ENCODE measurements around the gene SMCO1. TPM values are rescaled to one million over a fixed set of nuclear protein-coding genes. Genes with fewer than 3 reads are reported as not detected.

Gene SMCO1
- polyA plus RNA-seq, 2 of the 4 experiments (the other 2 are of a cell fraction) = not detected

DNA sequence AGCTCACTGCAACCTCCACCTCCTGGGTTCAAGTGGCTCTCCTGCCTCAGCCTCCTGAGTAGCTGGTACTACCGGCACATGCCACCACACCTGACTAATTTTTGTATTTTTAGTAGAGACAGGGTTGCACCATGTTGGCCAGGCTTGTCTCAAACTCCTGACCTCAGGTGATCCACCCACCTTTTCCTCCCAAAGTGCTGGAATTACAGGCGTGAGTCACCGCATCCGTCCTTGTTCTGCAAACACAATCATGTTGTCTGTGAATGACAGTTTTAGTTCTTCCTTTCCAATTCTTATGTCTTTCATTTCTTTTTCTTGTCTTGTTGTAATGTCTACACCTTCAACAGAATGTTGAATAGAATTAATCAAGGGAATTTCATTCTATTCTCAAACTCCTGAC is 16.3 kb upstream of the SMCO1 start:
- Histone ChIP-seq H3K9me3 (no peaks in the 10 kb centered on the region), H3K4me1 (peaks cover 9% of the 10 kb centered on the region), H3K27ac (no peak overlapping the region), H3K4me3 (no peak overlapping the region), H3K4me2 (no peak overlapping the region)
- DNase-seq (ENCODE audit: low read depth in 1 of 2, low spot score in 1 of 2) (no peak), FAIRE-seq (no peak), ATAC-seq (no peak)
- WGBS (ENCODE audit: missing lambda C conversion rate) = 94% methylated on average over 4 of the region's 4 CpGs
- CTCF ChIA-PET = no interaction called here
- POLR2A ChIA-PET = no interaction called here
- TF ChIP-seq JUNB (IDR thresholded peaks at IDR 0.05) = no peak
- no peak for TF ChIP-seq TFCP2L1 (CRISPR knock-in tag; IDR thresholded peaks at IDR 0.05)
- TF ChIP-seq JUN (IDR thresholded peaks at IDR 0.05) = no peak
- no peak for TF ChIP-seq ZNF302 (CRISPR knock-in tag; IDR thresholded peaks at IDR 0.05)
- no peak for TF ChIP-seq MYC (IDR thresholded peaks at IDR 0.05; ENCODE audit: borderline replicate concordance, low read length)
- TF ChIP-seq ZFP36 (IDR thresholded peaks at IDR 0.05; ENCODE audit: borderline replicate concordance, partially characterized antibody) = no peak

DNA sequence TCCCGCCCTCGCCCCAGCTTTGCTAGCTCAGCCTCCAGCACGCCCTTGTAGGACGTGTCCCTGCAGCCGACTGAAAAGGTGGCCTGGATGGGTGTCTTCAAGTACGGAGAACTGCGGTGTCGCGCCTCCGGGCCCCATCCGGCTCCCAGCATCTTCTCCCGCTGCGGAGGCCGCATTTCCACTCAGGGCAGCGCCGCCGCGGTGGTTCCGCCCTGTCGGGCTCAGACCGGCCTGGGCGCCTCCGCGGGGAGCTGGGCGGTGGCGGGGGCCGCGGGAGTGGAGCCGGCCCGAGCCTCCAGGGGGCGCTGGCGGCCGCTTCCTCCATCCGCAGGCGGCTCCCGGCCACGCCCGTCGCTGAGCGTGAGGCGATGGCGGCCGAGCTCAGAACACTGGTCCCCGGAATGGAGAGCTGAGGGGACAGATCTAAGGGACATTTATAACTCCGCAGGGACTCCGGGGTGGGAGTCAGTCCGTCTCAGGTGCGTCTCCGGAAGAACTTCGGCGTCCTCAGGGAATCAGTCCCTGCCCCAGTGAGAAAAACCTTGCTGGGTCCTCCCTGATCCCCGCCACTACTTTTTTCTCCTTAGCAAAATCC is 13.6 kb upstream of the SMCO1 start:
- 10% methylated on average over 11 of the region's 52 CpGs for WGBS (ENCODE audit: missing lambda C conversion rate)
- peak overlapping the region; percentile 85 for H3K4me2 ChIP-seq
- CTCF ChIA-PET = interaction anchor here (0.5 to 3.4 kb wide), 34 partner anchors 8 to 833 kb away, joined by 3 to 26 read pairs (median 4); partner anchors contain the start of genes FBXO45, SMCO1, UBXN7 and WDR53
- H3K27ac ChIP-seq = peak overlapping the region; percentile 91 to 99
- H3K4me1 ChIP-seq = peaks cover 9% of the 10 kb centered on the region
- peak overlapping the region; percentile 53 for H3K4me3 ChIP-seq
- TF ChIP-seq, protein P1, sequence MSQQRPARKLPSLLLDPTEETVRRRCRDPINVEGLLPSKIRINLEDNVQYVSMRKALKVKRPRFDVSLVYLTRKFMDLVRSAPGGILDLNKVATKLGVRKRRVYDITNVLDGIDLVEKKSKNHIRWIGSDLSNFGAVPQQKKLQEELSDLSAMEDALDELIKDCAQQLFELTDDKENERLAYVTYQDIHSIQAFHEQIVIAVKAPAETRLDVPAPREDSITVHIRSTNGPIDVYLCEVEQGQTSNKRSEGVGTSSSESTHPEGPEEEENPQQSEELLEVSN (IDR thresholded peaks at IDR 0.05; ENCODE audit: borderline replicate concordance, low read depth) = peak; percentile 60; the same call in 1 of the 2 replicates
- TF ChIP-seq RAD21 (conservative IDR thresholded peaks at IDR 0.05 in 1 of 2, IDR thresholded peaks at IDR 0.05 in 1 of 2) = peak; percentile 22 to 61; a peak in 4 of 5 replicates
- TF ChIP-seq MAX (IDR thresholded peaks at IDR 0.05) = peak; percentile 44
- no peak for TF ChIP-seq FOXS1 (CRISPR knock-in tag; IDR thresholded peaks at IDR 0.05)
- peak; percentile 47; the same call in 2 of the 3 replicates for TF ChIP-seq SMC3 (IDR thresholded peaks at IDR 0.05)
- TF ChIP-seq, protein P2, sequence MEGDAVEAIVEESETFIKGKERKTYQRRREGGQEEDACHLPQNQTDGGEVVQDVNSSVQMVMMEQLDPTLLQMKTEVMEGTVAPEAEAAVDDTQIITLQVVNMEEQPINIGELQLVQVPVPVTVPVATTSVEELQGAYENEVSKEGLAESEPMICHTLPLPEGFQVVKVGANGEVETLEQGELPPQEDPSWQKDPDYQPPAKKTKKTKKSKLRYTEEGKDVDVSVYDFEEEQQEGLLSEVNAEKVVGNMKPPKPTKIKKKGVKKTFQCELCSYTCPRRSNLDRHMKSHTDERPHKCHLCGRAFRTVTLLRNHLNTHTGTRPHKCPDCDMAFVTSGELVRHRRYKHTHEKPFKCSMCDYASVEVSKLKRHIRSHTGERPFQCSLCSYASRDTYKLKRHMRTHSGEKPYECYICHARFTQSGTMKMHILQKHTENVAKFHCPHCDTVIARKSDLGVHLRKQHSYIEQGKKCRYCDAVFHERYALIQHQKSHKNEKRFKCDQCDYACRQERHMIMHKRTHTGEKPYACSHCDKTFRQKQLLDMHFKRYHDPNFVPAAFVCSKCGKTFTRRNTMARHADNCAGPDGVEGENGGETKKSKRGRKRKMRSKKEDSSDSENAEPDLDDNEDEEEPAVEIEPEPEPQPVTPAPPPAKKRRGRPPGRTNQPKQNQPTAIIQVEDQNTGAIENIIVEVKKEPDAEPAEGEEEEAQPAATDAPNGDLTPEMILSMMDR (IDR thresholded peaks at IDR 0.05) = peak; percentile 79
- peak; percentile 60 for TF ChIP-seq POLR2A (IDR thresholded peaks at IDR 0.05; ENCODE audit: low read length)
- peak; percentile 56; the same call in 1 of the 2 replicates for TF ChIP-seq PHF8 (IDR thresholded peaks at IDR 0.05; ENCODE audit: borderline replicate concordance, low read depth)
- peak in 1 of 2 experiments; percentile 53; a peak in 2 of 5 replicates for TF ChIP-seq JUN (IDR thresholded peaks at IDR 0.05)
- TF ChIP-seq RFX5 (IDR thresholded peaks at IDR 0.05) = no peak
- TF ChIP-seq, protein P3, sequence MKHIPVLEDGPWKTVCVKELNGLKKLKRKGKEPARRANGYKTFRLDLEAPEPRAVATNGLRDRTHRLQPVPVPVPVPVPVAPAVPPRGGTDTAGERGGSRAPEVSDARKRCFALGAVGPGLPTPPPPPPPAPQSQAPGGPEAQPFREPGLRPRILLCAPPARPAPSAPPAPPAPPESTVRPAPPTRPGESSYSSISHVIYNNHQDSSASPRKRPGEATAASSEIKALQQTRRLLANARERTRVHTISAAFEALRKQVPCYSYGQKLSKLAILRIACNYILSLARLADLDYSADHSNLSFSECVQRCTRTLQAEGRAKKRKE (CRISPR knock-in tag; IDR thresholded peaks at IDR 0.05; ENCODE audit: low read depth) = no peak
- peak; percentile 60; the same call in 1 of the 2 replicates for TF ChIP-seq MYC (IDR thresholded peaks at IDR 0.05; ENCODE audit: borderline replicate concordance, low read length)
- 0 out of 2 replicates have a peak, but pooled peaks have one; percentile 40 for TF ChIP-seq TP53 (CRISPR knock-in tag; IDR thresholded peaks at IDR 0.05)
- TF ChIP-seq POLR2AphosphoS2 (conservative IDR thresholded peaks at IDR 0.05; ENCODE audit: low read length) = no peak
- TF ChIP-seq EHMT2 (IDR thresholded peaks at IDR 0.05; ENCODE audit: low read depth) = no peak
- POLR2A ChIA-PET = interaction anchor here (0.7 to 1.3 kb wide), 6 partner anchors 10 to 441 kb away, joined by 3 to 11 read pairs (median 5); partner anchors contain the start of genes FBXO45, RNF168, SENP5 and WDR53
- DNase-seq (ENCODE audit: low read depth in 1 of 2, low spot score in 1 of 2) = peak; percentile 75 to 79
- ATAC-seq = peak; percentile 99
- no peaks in the 10 kb centered on the region for H3K9me3 ChIP-seq
- FAIRE-seq = no peak

GRCh38 chr3:196525141-196525540 is 10.0 kb upstream of the SMCO1 start:
- no peak for ATAC-seq
- no peak for DNase-seq (ENCODE audit: low read depth in 1 of 2, low spot score in 1 of 2)
- H3K4me2 ChIP-seq = no peak overlapping the region
- H3K4me3 ChIP-seq = no peak overlapping the region
- ChIA-PET CTCF (interaction anchor here (0.7 kb wide), 1 partner anchor 15 kb away, joined by 3 read pairs; no protein-coding TSS in a partner anchor), POLR2A (no interaction called here)
- no peak for FAIRE-seq
- H3K27ac ChIP-seq = no peak overlapping the region
- H3K4me1 ChIP-seq = peaks cover 9% of the 10 kb centered on the region
- WGBS (ENCODE audit: missing lambda C conversion rate) = 70% methylated on average over 4 of the region's 4 CpGs
- H3K9me3 ChIP-seq = peaks cover 20% of the 10 kb centered on the region
- TF ChIP-seq ZC3H11A (IDR thresholded peaks at IDR 0.05) (no peak), ZFP36 (IDR thresholded peaks at IDR 0.05; ENCODE audit: borderline replicate concordance, partially characterized antibody) (no peak), KDM5A (IDR thresholded peaks at IDR 0.05) (no peak), JUNB (IDR thresholded peaks at IDR 0.05) (no peak), CEBPB (IDR thresholded peaks at IDR 0.05) (no peak), RAD21 (conservative IDR thresholded peaks at IDR 0.05 in 1 of 2, IDR thresholded peaks at IDR 0.05 in 1 of 2) (no peak), HEYL (CRISPR knock-in tag; IDR thresholded peaks at IDR 0.05) (no peak), BHLHE40 (IDR thresholded peaks at IDR 0.05; ENCODE audit: low read depth, low read length) (no peak), EHF (CRISPR knock-in tag; IDR thresholded peaks at IDR 0.05) (no peak), TFCP2L1 (CRISPR knock-in tag; IDR thresholded peaks at IDR 0.05) (no peak), ESRRA (IDR thresholded peaks at IDR 0.05; ENCODE audit: borderline replicate concordance, low read length) (no peak), KDM1A (IDR thresholded peaks at IDR 0.05; ENCODE audit: low read depth) (no peak), ZNF302 (CRISPR knock-in tag; IDR thresholded peaks at IDR 0.05) (no peak)
- TF ChIP-seq, protein P3 (CRISPR knock-in tag; IDR thresholded peaks at IDR 0.05; ENCODE audit: low read depth) = no peak
